Tibial nerve (tissue), 4 donors: ENCODE data around the gene EVPL.

Experiments
- CTCF ChIP-seq, 5 experiments: fragments of 200-600 bp in 3 of 5; fragments of 450-650 bp in 2 of 5; sonication (generic) in 3 of 5; IDR thresholded peaks; one replicate each; pipeline ENCODE4 v1.5.1; 2016 to 2019; ENCODE audit warnings: antibody characterized with exemption in 5 of 5, mild to moderate bottlenecking in 3 of 5, moderate library complexity in 2 of 5
- EP300 ChIP-seq, 2 donors: sonication (generic); formaldehyde crosslinking; IDR thresholded peaks; one replicate each; pipeline ENCODE4 v1.6.1; 2017; ENCODE audit warnings: antibody characterized with exemption in 2 of 2, mild to moderate bottlenecking in 1 of 2
- POLR2A ChIP-seq, 2 donors: fragments of 450-650 bp; IDR thresholded peaks; one replicate each; pipeline ENCODE4 v1.6.1; 2017; ENCODE audit warnings: antibody characterized with exemption in 2 of 2, mild to moderate bottlenecking in 2 of 2, moderate library complexity in 2 of 2

GRCh38 chr17:76075364-76076145 is 48.4 kb upstream of the EVPL start:
- TF ChIP-seq CTCF (IDR thresholded peaks at IDR 0.05) (no peak), POLR2A (IDR thresholded peaks at IDR 0.05) (no peak), EP300 (IDR thresholded peaks at IDR 0.05) (no peak)
